Measurements from ENCODE around the gene PIK3AP1. TPM values are rescaled to one million over a fixed set of nuclear protein-coding genes. Genes with fewer than 3 reads are reported as not detected.

The PIK3AP1 gene
- total and polyA plus RNA-seq, 2 donors: 8.1 to 13.0 TPM

- Histone ChIP-seq H3K9me3 (ENCODE audit: control insufficient read depth in 2 of 2, insufficient read depth in 1 of 2, low read length in 1 of 2) (no peaks in the 10 kb centered on the region), H3K4me3 (ENCODE audit: low read length in 2 of 2) (no peak overlapping the region), H3K4me1 (ENCODE audit: control insufficient read depth in 2 of 2, insufficient read depth in 2 of 2, low read length in 2 of 2) (no peaks in the 10 kb centered on the region), H3K27ac (ENCODE audit: low read depth in 1 of 2, low read length in 1 of 2) (no peak overlapping the region), H3K27me3 (ENCODE audit: control insufficient read depth in 2 of 2, insufficient read depth in 1 of 2, low read length in 1 of 2) (no peaks in the 10 kb centered on the region), H3K36me3 (ENCODE audit: control insufficient read depth in 2 of 2, insufficient read depth in 2 of 2, low read length in 1 of 2) (no peaks in the 10 kb centered on the region)
- WGBS: 95% methylated on average over 3 of the region's 3 CpGs
- no peak for DNase-seq (ENCODE audit: low read depth in 6 of 9, low spot score in 9 of 9)
Measured at GRCh38 chr10:96658844-96659243, 61.5 kb downstream of the PIK3AP1 start.

GRCh38 chr10:96657385-96657784 is 62.9 kb downstream of the PIK3AP1 start:
- Histone ChIP-seq H3K4me1 (ENCODE audit: control insufficient read depth in 2 of 2, insufficient read depth in 2 of 2, low read length in 2 of 2) (no peaks in the 10 kb centered on the region), H3K4me3 (ENCODE audit: low read length in 2 of 2) (no peak overlapping the region), H3K36me3 (ENCODE audit: control insufficient read depth in 2 of 2, insufficient read depth in 2 of 2, low read length in 1 of 2) (no peaks in the 10 kb centered on the region), H3K27me3 (ENCODE audit: control insufficient read depth in 2 of 2, insufficient read depth in 1 of 2, low read length in 1 of 2) (no peaks in the 10 kb centered on the region), H3K9me3 (ENCODE audit: control insufficient read depth in 2 of 2, insufficient read depth in 1 of 2, low read length in 1 of 2) (no peaks in the 10 kb centered on the region), H3K27ac (ENCODE audit: low read depth in 1 of 2, low read length in 1 of 2) (no peak overlapping the region)
- WGBS: 97% methylated on average over 1 of the region's 1 CpG
- DNase-seq (ENCODE audit: low read depth in 6 of 9, low spot score in 9 of 9): no peak

GRCh38 chr10:96656839-96657238 is 63.5 kb downstream of the PIK3AP1 start:
- peaks cover 3 to 4% of the 10 kb centered on the region in 2 donors for H3K4me1 ChIP-seq (ENCODE audit: control insufficient read depth in 2 of 2, insufficient read depth in 2 of 2, low read length in 2 of 2)
- no peaks in the 10 kb centered on the region for H3K27me3 ChIP-seq (ENCODE audit: control insufficient read depth in 2 of 2, insufficient read depth in 1 of 2, low read length in 1 of 2)
- H3K36me3 ChIP-seq (ENCODE audit: control insufficient read depth in 2 of 2, insufficient read depth in 2 of 2, low read length in 1 of 2): no peaks in the 10 kb centered on the region
- H3K4me3 ChIP-seq (ENCODE audit: low read length in 2 of 2): no peak overlapping the region
- no peaks in the 10 kb centered on the region for H3K9me3 ChIP-seq (ENCODE audit: control insufficient read depth in 2 of 2, insufficient read depth in 1 of 2, low read length in 1 of 2)
- 90% methylated on average over 9 of the region's 9 CpGs for WGBS
- H3K27ac ChIP-seq (ENCODE audit: low read depth in 1 of 2, low read length in 1 of 2): no peak overlapping the region
- DNase-seq (ENCODE audit: low read depth in 6 of 9, low spot score in 9 of 9): no peak

- no peak for DNase-seq (ENCODE audit: low read depth in 6 of 9, low spot score in 9 of 9)
- Histone ChIP-seq H3K36me3 (ENCODE audit: control insufficient read depth in 2 of 2, insufficient read depth in 2 of 2, low read length in 1 of 2) (no peaks in the 10 kb centered on the region), H3K4me3 (ENCODE audit: low read length in 2 of 2) (no peak overlapping the region), H3K9me3 (ENCODE audit: control insufficient read depth in 2 of 2, insufficient read depth in 1 of 2, low read length in 1 of 2) (no peaks in the 10 kb centered on the region), H3K27me3 (ENCODE audit: control insufficient read depth in 2 of 2, insufficient read depth in 1 of 2, low read length in 1 of 2) (no peaks in the 10 kb centered on the region), H3K27ac (ENCODE audit: low read depth in 1 of 2, low read length in 1 of 2) (no peak overlapping the region), H3K4me1 (ENCODE audit: control insufficient read depth in 2 of 2, insufficient read depth in 2 of 2, low read length in 2 of 2) (peaks cover 6 to 10% of the 10 kb centered on the region in 2 donors)
- 97% methylated on average over 3 of the region's 3 CpGs for WGBS
Measured at GRCh38 chr10:96656198-96656577, 64.1 kb downstream of the PIK3AP1 start.

GRCh38 chr10:96655461-96656197 is 64.7 kb downstream of the PIK3AP1 start:
- no peak for DNase-seq (ENCODE audit: low read depth in 6 of 9, low spot score in 9 of 9)
- no peaks in the 10 kb centered on the region for H3K36me3 ChIP-seq (ENCODE audit: control insufficient read depth in 2 of 2, insufficient read depth in 2 of 2, low read length in 1 of 2)
- H3K27ac ChIP-seq (ENCODE audit: low read depth in 1 of 2, low read length in 1 of 2): no peak overlapping the region
- no peak overlapping the region for H3K4me3 ChIP-seq (ENCODE audit: low read length in 2 of 2)
- H3K4me1 ChIP-seq (ENCODE audit: control insufficient read depth in 2 of 2, insufficient read depth in 2 of 2, low read length in 2 of 2): peaks cover 10 to 14% of the 10 kb centered on the region in 2 donors
- no peaks in the 10 kb centered on the region for H3K27me3 ChIP-seq (ENCODE audit: control insufficient read depth in 2 of 2, insufficient read depth in 1 of 2, low read length in 1 of 2)
- 95% methylated on average over 7 of the region's 7 CpGs for WGBS
- no peaks in the 10 kb centered on the region for H3K9me3 ChIP-seq (ENCODE audit: control insufficient read depth in 2 of 2, insufficient read depth in 1 of 2, low read length in 1 of 2)

- Histone ChIP-seq H3K4me1 (ENCODE audit: control insufficient read depth in 2 of 2, insufficient read depth in 2 of 2, low read length in 2 of 2) (peaks cover 10 to 14% of the 10 kb centered on the region in 2 donors), H3K27me3 (ENCODE audit: control insufficient read depth in 2 of 2, insufficient read depth in 1 of 2, low read length in 1 of 2) (no peaks in the 10 kb centered on the region), H3K36me3 (ENCODE audit: control insufficient read depth in 2 of 2, insufficient read depth in 2 of 2, low read length in 1 of 2) (no peaks in the 10 kb centered on the region), H3K4me3 (ENCODE audit: low read length in 2 of 2) (no peak overlapping the region), H3K27ac (ENCODE audit: low read depth in 1 of 2, low read length in 1 of 2) (no peak overlapping the region), H3K9me3 (ENCODE audit: control insufficient read depth in 2 of 2, insufficient read depth in 1 of 2, low read length in 1 of 2) (no peaks in the 10 kb centered on the region)
- 22% methylated on average over 8 of the region's 8 CpGs for WGBS
- peak in 3 of 9 donors; percentile 14 to 56 (median 36) for DNase-seq (ENCODE audit: low read depth in 6 of 9, low spot score in 9 of 9)
Measured at GRCh38 chr10:96651998-96652431, 68.3 kb downstream of the PIK3AP1 start.

GRCh38 chr10:96650958-96651357 is 69.4 kb downstream of the PIK3AP1 start:
- no peak overlapping the region for H3K4me3 ChIP-seq (ENCODE audit: low read length in 2 of 2)
- DNase-seq (ENCODE audit: low read depth in 6 of 9, low spot score in 9 of 9): no peak
- no peaks in the 10 kb centered on the region for H3K27me3 ChIP-seq (ENCODE audit: control insufficient read depth in 2 of 2, insufficient read depth in 1 of 2, low read length in 1 of 2)
- H3K9me3 ChIP-seq (ENCODE audit: control insufficient read depth in 2 of 2, insufficient read depth in 1 of 2, low read length in 1 of 2): no peaks in the 10 kb centered on the region
- no peaks in the 10 kb centered on the region for H3K36me3 ChIP-seq (ENCODE audit: control insufficient read depth in 2 of 2, insufficient read depth in 2 of 2, low read length in 1 of 2)
- H3K27ac ChIP-seq (ENCODE audit: low read depth in 1 of 2, low read length in 1 of 2): no peak overlapping the region
- 65% methylated on average over 7 of the region's 7 CpGs for WGBS
- H3K4me1 ChIP-seq (ENCODE audit: control insufficient read depth in 2 of 2, insufficient read depth in 2 of 2, low read length in 2 of 2): peaks cover 10 to 14% of the 10 kb centered on the region in 2 donors

GRCh38 chr10:96648297-96648696 is 72.0 kb downstream of the PIK3AP1 start:
- no peak for DNase-seq (ENCODE audit: low read depth in 6 of 9, low spot score in 9 of 9)
- Histone ChIP-seq H3K4me1 (ENCODE audit: control insufficient read depth in 2 of 2, insufficient read depth in 2 of 2, low read length in 2 of 2) (peaks cover 10 to 14% of the 10 kb centered on the region in 2 donors), H3K27me3 (ENCODE audit: control insufficient read depth in 2 of 2, insufficient read depth in 1 of 2, low read length in 1 of 2) (no peaks in the 10 kb centered on the region), H3K4me3 (ENCODE audit: low read length in 2 of 2) (no peak overlapping the region), H3K27ac (ENCODE audit: low read depth in 1 of 2, low read length in 1 of 2) (no peak overlapping the region), H3K9me3 (ENCODE audit: control insufficient read depth in 2 of 2, insufficient read depth in 1 of 2, low read length in 1 of 2) (no peaks in the 10 kb centered on the region), H3K36me3 (ENCODE audit: control insufficient read depth in 2 of 2, insufficient read depth in 2 of 2, low read length in 1 of 2) (no peaks in the 10 kb centered on the region)
- WGBS: 97% methylated on average over 6 of the region's 6 CpGs

GRCh38 chr10:96647466-96647865 is 72.8 kb downstream of the PIK3AP1 start:
- no peak for DNase-seq (ENCODE audit: low read depth in 6 of 9, low spot score in 9 of 9)
- Histone ChIP-seq H3K4me1 (ENCODE audit: control insufficient read depth in 2 of 2, insufficient read depth in 2 of 2, low read length in 2 of 2) (peaks cover 10 to 14% of the 10 kb centered on the region in 2 donors), H3K27ac (ENCODE audit: low read depth in 1 of 2, low read length in 1 of 2) (no peak overlapping the region), H3K36me3 (ENCODE audit: control insufficient read depth in 2 of 2, insufficient read depth in 2 of 2, low read length in 1 of 2) (no peaks in the 10 kb centered on the region), H3K9me3 (ENCODE audit: control insufficient read depth in 2 of 2, insufficient read depth in 1 of 2, low read length in 1 of 2) (no peaks in the 10 kb centered on the region), H3K4me3 (ENCODE audit: low read length in 2 of 2) (no peak overlapping the region), H3K27me3 (ENCODE audit: control insufficient read depth in 2 of 2, insufficient read depth in 1 of 2, low read length in 1 of 2) (no peaks in the 10 kb centered on the region)
- 80% methylated on average over 6 of the region's 6 CpGs for WGBS
